Measurements from ENCODE around the gene ADGRV1.

DNA sequence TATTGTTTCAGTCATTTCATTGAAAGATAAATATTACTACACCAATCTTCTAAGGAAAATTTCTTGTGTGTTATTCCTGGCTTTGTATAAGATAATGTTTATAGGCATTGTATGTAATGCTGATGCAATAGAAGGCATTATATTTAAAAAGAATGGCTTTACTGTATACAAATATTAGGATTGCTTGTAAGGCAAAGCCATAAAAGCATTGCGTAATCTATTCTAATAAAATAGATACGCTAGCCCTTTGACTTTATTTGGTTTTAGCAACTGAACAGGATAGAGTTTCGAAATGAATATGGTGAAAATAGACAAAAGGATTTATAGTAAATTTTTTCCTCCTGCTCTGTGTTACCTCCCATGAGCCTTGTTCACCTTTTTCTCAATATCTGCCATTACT is 23.7 kb upstream of the ADGRV1 start:
- TF ChIP-seq EZH2phosphoT487 (IDR thresholded peaks at IDR 0.05; ENCODE audit: borderline replicate concordance, low read depth, low read length) (no peak), CTCF (conservative IDR thresholded peaks at IDR 0.05; ENCODE audit: low read length) (no peak)
